ENCODE measurements around the gene R3HDM2. TPM values are rescaled to one million over a fixed set of nuclear protein-coding genes. Genes with fewer than 3 reads are reported as not detected.

R3HDM2 gene
- total and polyA plus RNA-seq, 2 donors (not counting 1 experiment from before 2014, with no cell fraction given): 21.3 to 22.8 TPM

DNA sequence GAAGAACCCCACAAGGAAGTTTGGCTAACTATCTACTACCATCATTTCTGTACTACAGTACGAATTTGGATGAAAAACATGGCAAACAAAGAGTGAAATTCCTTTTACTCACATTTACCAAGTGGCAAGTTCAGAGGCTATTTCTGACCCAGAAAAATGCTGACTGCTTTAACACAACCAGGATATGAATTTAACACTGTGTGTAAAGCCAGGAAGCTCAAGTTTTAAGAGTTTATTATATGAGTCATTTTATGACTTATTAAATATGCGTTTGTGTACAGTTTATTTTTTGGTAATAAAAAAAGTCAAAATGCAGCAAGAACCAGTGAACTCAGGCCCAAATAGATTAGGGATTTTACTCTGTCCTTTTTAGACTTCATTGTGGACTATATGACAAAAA, 121.4 kb downstream of the R3HDM2 start:
- Histone ChIP-seq H3K79me2 (ENCODE audit: control insufficient read depth, insufficient read depth, low read length) (no peaks in the 10 kb centered on the region), H3K4me2 (ENCODE audit: extremely low read depth, insufficient read depth, low read length) (peak overlapping the region; percentile 59), H4K20me1 (ENCODE audit: control insufficient read depth, extremely low read depth, insufficient read depth, low read length) (no peaks in the 10 kb centered on the region), H3K27me3 (ENCODE audit: control insufficient read depth, insufficient read depth, low read length) (no peaks in the 10 kb centered on the region), H2AFZ (ENCODE audit: low read length) (no peak overlapping the region), H3K9me3 (ENCODE audit: control insufficient read depth, insufficient read depth, low read depth, low read length) (no peaks in the 10 kb centered on the region), H3K4me1 (ENCODE audit: control insufficient read depth, extremely low read depth, insufficient read depth, low read length) (peaks cover 9% of the 10 kb centered on the region), H3K36me3 (ENCODE audit: control insufficient read depth, insufficient read depth, low read length) (no peaks in the 10 kb centered on the region), H3K27ac (ENCODE audit: insufficient read depth, low read length) (peak overlapping the region; percentile 65), H3K9ac (ENCODE audit: insufficient read depth, low read length) (no peak overlapping the region), H3K4me3 (replicated peaks in 1 of 4; ENCODE audit: control extremely low read depth in 1 of 4, insufficient read depth in 1 of 4, low read depth in 3 of 4, low read length in 4 of 4) (no peak overlapping the region)
- DNase-seq (ENCODE audit: low read depth in 2 of 2): peak; percentile 39 to 54
- no peak for TF ChIP-seq EZH2 (IDR thresholded peaks at IDR 0.05; ENCODE audit: low read length, missing control alignments)
- TF ChIP-seq, protein P1, sequence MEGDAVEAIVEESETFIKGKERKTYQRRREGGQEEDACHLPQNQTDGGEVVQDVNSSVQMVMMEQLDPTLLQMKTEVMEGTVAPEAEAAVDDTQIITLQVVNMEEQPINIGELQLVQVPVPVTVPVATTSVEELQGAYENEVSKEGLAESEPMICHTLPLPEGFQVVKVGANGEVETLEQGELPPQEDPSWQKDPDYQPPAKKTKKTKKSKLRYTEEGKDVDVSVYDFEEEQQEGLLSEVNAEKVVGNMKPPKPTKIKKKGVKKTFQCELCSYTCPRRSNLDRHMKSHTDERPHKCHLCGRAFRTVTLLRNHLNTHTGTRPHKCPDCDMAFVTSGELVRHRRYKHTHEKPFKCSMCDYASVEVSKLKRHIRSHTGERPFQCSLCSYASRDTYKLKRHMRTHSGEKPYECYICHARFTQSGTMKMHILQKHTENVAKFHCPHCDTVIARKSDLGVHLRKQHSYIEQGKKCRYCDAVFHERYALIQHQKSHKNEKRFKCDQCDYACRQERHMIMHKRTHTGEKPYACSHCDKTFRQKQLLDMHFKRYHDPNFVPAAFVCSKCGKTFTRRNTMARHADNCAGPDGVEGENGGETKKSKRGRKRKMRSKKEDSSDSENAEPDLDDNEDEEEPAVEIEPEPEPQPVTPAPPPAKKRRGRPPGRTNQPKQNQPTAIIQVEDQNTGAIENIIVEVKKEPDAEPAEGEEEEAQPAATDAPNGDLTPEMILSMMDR (conservative IDR thresholded peaks at IDR 0.05 in 1 of 2, IDR thresholded peaks at IDR 0.05 in 1 of 2; ENCODE audit: low read depth in 1 of 2, low read length in 2 of 2): no peak

DNA sequence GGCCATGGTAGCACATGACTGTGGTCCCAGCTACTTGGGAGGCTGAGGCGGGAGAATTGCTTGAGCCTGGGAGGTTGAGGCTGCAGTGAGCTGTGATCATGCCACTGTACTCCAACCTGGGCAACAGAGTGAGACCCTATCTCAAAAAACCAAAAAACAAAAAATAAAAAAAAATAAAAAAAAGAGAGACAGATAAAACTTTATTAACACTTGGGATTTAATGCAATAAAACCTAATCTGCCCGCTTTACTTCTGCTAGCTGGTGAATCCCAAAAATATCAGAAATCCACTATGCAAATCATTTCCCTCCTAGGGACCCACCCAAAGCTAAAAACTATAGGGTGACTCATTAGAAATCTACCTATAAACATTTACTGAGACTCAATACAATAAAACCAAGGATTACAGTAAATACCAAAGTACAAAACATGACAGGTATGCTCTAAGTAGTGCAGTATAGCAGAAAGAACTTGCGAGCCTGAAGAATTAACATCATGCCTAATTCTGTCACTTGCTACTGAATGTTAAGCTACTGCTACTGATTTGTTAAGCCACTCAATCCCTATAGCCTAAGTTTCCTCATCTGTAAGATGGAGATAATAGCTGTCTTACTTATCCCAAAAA, 129.8 kb downstream of the R3HDM2 start:
- H3K27me3 ChIP-seq (ENCODE audit: control insufficient read depth, insufficient read depth, low read length): no peaks in the 10 kb centered on the region
- no peaks in the 10 kb centered on the region for H3K9me3 ChIP-seq (ENCODE audit: control insufficient read depth, insufficient read depth, low read depth, low read length)
- no peaks in the 10 kb centered on the region for H3K79me2 ChIP-seq (ENCODE audit: control insufficient read depth, insufficient read depth, low read length)
- H3K4me1 ChIP-seq (ENCODE audit: control insufficient read depth, extremely low read depth, insufficient read depth, low read length): no peaks in the 10 kb centered on the region
- H3K36me3 ChIP-seq (ENCODE audit: control insufficient read depth, insufficient read depth, low read length): peaks cover 4% of the 10 kb centered on the region
- no peak overlapping the region for H3K4me2 ChIP-seq (ENCODE audit: extremely low read depth, insufficient read depth, low read length)
- no peak for DNase-seq (ENCODE audit: low read depth in 2 of 2)
- no peak overlapping the region for H3K4me3 ChIP-seq (replicated peaks in 1 of 4; ENCODE audit: control extremely low read depth in 1 of 4, insufficient read depth in 1 of 4, low read depth in 3 of 4, low read length in 4 of 4)
- H2AFZ ChIP-seq (ENCODE audit: low read length): no peak overlapping the region
- no peak for TF ChIP-seq EZH2 (IDR thresholded peaks at IDR 0.05; ENCODE audit: low read length, missing control alignments)
- H4K20me1 ChIP-seq (ENCODE audit: control insufficient read depth, extremely low read depth, insufficient read depth, low read length): no peaks in the 10 kb centered on the region
- no peak overlapping the region for H3K9ac ChIP-seq (ENCODE audit: insufficient read depth, low read length)
- H3K27ac ChIP-seq (ENCODE audit: insufficient read depth, low read length): no peak overlapping the region

DNA sequence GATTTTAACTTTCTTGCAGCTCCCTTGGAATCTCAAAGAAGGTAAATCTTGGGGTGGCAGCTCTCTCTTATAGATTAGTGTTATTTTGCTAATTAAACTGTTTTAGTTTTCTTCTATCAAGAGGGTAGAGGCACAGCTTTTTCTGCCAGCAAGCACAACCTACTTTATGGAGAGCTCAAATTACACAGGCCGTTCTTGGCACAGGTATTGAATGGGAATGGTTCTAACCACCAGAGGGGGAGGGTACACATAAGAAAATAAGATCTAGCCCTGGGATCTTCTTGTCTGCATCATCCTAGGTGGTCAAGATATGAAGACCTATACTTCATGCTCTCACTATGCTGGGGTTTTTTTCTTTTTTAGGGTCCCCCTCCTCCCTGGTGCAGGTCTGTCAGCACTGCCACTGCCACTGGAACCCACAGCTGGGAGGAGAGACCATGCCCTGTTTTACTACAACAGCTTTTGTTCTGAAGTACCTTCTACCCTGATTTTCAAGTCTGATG, 131.3 kb downstream of the R3HDM2 start:
- Histone ChIP-seq H3K36me3 (ENCODE audit: control insufficient read depth, insufficient read depth, low read length) (peaks cover 6% of the 10 kb centered on the region), H3K4me2 (ENCODE audit: extremely low read depth, insufficient read depth, low read length) (no peak overlapping the region), H2AFZ (ENCODE audit: low read length) (no peak overlapping the region), H3K79me2 (ENCODE audit: control insufficient read depth, insufficient read depth, low read length) (no peaks in the 10 kb centered on the region), H3K9me3 (ENCODE audit: control insufficient read depth, insufficient read depth, low read depth, low read length) (no peaks in the 10 kb centered on the region), H3K4me1 (ENCODE audit: control insufficient read depth, extremely low read depth, insufficient read depth, low read length) (no peaks in the 10 kb centered on the region), H3K27me3 (ENCODE audit: control insufficient read depth, insufficient read depth, low read length) (no peaks in the 10 kb centered on the region), H4K20me1 (ENCODE audit: control insufficient read depth, extremely low read depth, insufficient read depth, low read length) (no peaks in the 10 kb centered on the region), H3K9ac (ENCODE audit: insufficient read depth, low read length) (no peak overlapping the region), H3K4me3 (replicated peaks in 1 of 4; ENCODE audit: control extremely low read depth in 1 of 4, insufficient read depth in 1 of 4, low read depth in 3 of 4, low read length in 4 of 4) (no peak overlapping the region), H3K27ac (ENCODE audit: insufficient read depth, low read length) (no peak overlapping the region)
- no peak for TF ChIP-seq EZH2 (IDR thresholded peaks at IDR 0.05; ENCODE audit: low read length, missing control alignments)
- TF ChIP-seq, protein P1 (conservative IDR thresholded peaks at IDR 0.05 in 1 of 2, IDR thresholded peaks at IDR 0.05 in 1 of 2; ENCODE audit: low read depth in 1 of 2, low read length in 2 of 2): no peak
- DNase-seq (ENCODE audit: low read depth in 2 of 2): peak; percentile 26 to 69

Measured in fibroblast of lung (primary cell).